Measurements from ENCODE around the gene THADA. TPM values are rescaled to one million over a fixed set of nuclear protein-coding genes. Genes with fewer than 3 reads are reported as not detected.
A peak's percentile ranks its signal among the peaks of the same experiment; 100 is the strongest.

THADA gene
- total and polyA plus RNA-seq, 12 donors = 7.5 to 18.0 (median 15.2) TPM

- H3K4me1 ChIP-seq = peaks cover 0 to 38% (median 0%) of the 10 kb centered on the region in 9 donors
- TF ChIP-seq, protein P1, sequence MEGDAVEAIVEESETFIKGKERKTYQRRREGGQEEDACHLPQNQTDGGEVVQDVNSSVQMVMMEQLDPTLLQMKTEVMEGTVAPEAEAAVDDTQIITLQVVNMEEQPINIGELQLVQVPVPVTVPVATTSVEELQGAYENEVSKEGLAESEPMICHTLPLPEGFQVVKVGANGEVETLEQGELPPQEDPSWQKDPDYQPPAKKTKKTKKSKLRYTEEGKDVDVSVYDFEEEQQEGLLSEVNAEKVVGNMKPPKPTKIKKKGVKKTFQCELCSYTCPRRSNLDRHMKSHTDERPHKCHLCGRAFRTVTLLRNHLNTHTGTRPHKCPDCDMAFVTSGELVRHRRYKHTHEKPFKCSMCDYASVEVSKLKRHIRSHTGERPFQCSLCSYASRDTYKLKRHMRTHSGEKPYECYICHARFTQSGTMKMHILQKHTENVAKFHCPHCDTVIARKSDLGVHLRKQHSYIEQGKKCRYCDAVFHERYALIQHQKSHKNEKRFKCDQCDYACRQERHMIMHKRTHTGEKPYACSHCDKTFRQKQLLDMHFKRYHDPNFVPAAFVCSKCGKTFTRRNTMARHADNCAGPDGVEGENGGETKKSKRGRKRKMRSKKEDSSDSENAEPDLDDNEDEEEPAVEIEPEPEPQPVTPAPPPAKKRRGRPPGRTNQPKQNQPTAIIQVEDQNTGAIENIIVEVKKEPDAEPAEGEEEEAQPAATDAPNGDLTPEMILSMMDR (IDR thresholded peaks at IDR 0.05) = no peak
- H3K36me3 ChIP-seq = no peaks in the 10 kb centered on the region
- H3K27me3 ChIP-seq = no peaks in the 10 kb centered on the region
- intact Hi-C loops (cut with DNase I) = no loop called here
- no peak overlapping the region for H3K4me3 ChIP-seq
- ATAC-seq = no peak
- 89 to 94% methylated on average over 5 of the region's 5 CpGs for WGBS, 2 donors
- no peaks in the 10 kb centered on the region for H3K9me3 ChIP-seq
- no peak for DNase-seq
- no peak overlapping the region for H3K27ac ChIP-seq
Measured at GRCh38 chr2:43197588-43197896, 398.3 kb downstream of the THADA start.

DNA sequence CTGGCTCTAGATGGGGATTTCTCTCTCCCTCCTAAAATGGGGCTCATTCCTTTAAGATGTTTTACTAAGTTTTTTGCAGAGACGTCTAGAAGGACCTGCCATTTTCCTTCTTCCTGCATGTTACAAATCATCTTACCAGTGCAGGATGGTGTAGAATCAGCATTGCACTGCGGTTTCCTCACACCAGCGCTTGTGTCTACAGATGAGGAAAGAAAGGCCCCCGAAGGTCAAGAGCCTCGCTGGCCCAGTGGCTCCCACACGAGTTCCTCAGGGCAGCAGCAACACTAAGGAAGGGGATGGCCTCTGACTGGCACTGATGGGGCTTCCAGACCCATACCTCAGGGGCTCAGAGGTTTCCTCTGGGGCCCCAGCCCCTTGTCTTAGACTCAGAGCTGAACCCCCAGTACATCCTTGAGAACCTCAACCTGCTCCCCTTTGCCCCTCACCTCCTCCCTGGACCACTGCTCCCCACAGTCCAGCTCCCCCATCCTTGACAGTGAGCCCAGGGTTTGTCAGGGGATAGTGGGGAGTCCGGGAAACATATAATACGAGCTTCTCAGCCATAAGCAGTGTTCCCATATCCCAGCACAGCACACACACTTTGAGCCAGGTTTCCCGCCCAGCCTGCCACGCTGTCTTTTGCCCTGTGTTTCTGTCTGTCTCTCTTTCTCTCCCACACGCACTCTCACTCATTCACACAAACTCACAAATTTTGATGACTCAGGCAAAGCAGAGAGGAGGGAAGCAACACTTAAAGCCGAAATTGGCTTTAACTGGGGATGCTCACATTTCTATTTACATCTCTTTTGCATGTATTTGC lies 398.9 kb downstream of the THADA start:
- no peak for ATAC-seq
- Histone ChIP-seq H3K9me3 (no peaks in the 10 kb centered on the region), H3K27ac (peak overlapping the region in 1 of 10 donors; percentile 50), H3K27me3 (no peaks in the 10 kb centered on the region), H3K4me3 (no peak overlapping the region), H3K36me3 (no peaks in the 10 kb centered on the region), H3K4me1 (peaks cover 0 to 42% (median 0%) of the 10 kb centered on the region in 9 donors)
- 85 to 86% methylated on average over 12 of the region's 12 CpGs for WGBS, 2 donors
- DNase-seq = no peak
- TF ChIP-seq, protein P1 (IDR thresholded peaks at IDR 0.05) = no peak
- intact Hi-C loops (cut with DNase I) = no loop called here

DNA sequence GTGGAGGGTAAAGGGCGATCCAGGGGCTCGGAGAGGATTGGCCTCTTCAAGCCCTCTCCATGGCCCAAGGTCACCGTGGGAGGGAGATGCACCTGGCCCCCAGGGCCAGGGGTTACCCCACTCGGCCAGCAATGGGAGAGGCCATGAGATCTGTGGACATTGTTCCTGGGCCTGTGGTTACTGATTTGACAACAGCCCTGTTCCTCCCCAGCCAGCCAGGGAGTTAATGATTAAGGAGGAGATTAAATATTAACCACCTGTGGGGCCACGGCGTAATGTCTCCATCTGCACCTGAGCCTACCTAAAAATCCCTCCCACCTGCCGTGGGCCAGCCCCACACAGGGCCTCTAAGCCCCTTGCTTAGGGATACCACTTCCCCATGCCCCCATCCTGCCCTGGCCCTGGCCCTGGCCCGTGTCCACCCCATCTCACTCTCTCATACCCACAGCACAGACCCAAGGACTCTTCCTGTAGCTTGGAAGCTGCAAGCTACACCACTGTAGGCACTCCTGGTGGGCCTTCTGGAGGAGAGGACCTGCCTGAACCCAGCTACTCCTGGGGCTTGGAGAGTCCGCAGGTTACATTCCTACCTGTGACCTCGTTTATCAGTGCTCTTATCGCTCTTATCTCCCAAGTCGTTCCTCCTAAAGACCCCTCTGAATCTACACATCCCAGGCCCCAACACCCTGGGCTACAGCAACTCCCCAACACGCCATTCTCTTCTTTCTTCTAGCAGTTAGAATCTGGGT lies 401.5 kb downstream of the THADA start:
- ATAC-seq = no peak
- intact Hi-C loops (cut with DNase I) = no loop called here

GRCh38 chr2:43193652-43194120 lies 402.2 kb downstream of the THADA start:
- no peaks in the 10 kb centered on the region for H3K27me3 ChIP-seq
- H3K36me3 ChIP-seq = no peaks in the 10 kb centered on the region
- H3K4me3 ChIP-seq = no peak overlapping the region
- TF ChIP-seq, protein P1 (IDR thresholded peaks at IDR 0.05) = no peak
- peak overlapping the region in 1 of 10 donors; percentile 81 for H3K27ac ChIP-seq
- intact Hi-C loops (cut with DNase I) = no loop called here
- peaks cover 0 to 39% (median 0%) of the 10 kb centered on the region in 9 donors for H3K4me1 ChIP-seq
- WGBS, 2 donors = 87 to 95% methylated on average over 4 of the region's 4 CpGs
- no peaks in the 10 kb centered on the region for H3K9me3 ChIP-seq
- ATAC-seq = no peak
- no peak for DNase-seq

More for the DNA sequence above, 401.5 kb downstream of the THADA start:
- peaks cover 0 to 39% (median 0%) of the 10 kb centered on the region in 9 donors for H3K4me1 ChIP-seq
- no peaks in the 10 kb centered on the region for H3K27me3 ChIP-seq
- DNase-seq = no peak
- H3K9me3 ChIP-seq = no peaks in the 10 kb centered on the region
- H3K4me3 ChIP-seq = peak overlapping the region in 1 of 10 donors; percentile 12
- WGBS, 2 donors = 82% methylated on average over 13 of the region's 13 CpGs
- no peaks in the 10 kb centered on the region for H3K36me3 ChIP-seq
- TF ChIP-seq, protein P1 (IDR thresholded peaks at IDR 0.05) = no peak
- peak overlapping the region in 1 of 10 donors; percentile 81 for H3K27ac ChIP-seq

Data from heart right ventricle (tissue), 16 donors.